ENCODE measurements around the gene PLPP2. TPM values are rescaled to one million over a fixed set of nuclear protein-coding genes. Genes with fewer than 3 reads are reported as not detected.
A peak's percentile ranks its signal among the peaks of the same experiment; 100 is the strongest.

The PLPP2 gene
- total and polyA plus RNA-seq, 11 donors, result 0.09 to 4.1 (median 0.99) TPM

- Histone ChIP-seq H3K36me3 (no peaks in the 10 kb centered on the region), H3K4me3 (no peak overlapping the region), H3K27me3 (peaks cover 20 to 45% (median 38%) of the 10 kb centered on the region in 9 donors), H3K27ac (peak overlapping the region in 9 of 12 donors; percentile 22 to 70 (median 56)), H3K4me1 (peaks cover 0 to 29% (median 23%) of the 10 kb centered on the region in 12 donors), H3K9me3 (no peaks in the 10 kb centered on the region)
- DNase-seq (peak in 1 of 5 donors; percentile 55), ATAC-seq (peak; percentile 13 to 73 (median 40))
- TF ChIP-seq POLR2A (IDR thresholded peaks at IDR 0.05) (no peak), CTCF (IDR thresholded peaks at IDR 0.05) (no peak)
- 44 to 65% (median 57%) methylated on average over 12 to 13 of the region's 13 CpGs for WGBS, 4 donors
- intact Hi-C loops (cut with DNase I), result loop anchor here in 1 of 10 donors (10.0 kb wide), 1 partner anchor 189 kb away; no protein-coding TSS in a partner anchor
Measured at GRCh38 chr19:295687-296370, 4.6 kb upstream of the PLPP2 start.

GRCh38 chr19:294946-295686 lies 3.9 kb upstream of the PLPP2 start:
- Histone ChIP-seq H3K36me3 (no peaks in the 10 kb centered on the region), H3K27ac (peak overlapping the region in 9 of 12 donors; percentile 22 to 69 (median 49)), H3K27me3 (peaks cover 23 to 53% (median 43%) of the 10 kb centered on the region in 9 donors), H3K4me1 (peaks cover 0 to 35% (median 25%) of the 10 kb centered on the region in 12 donors), H3K4me3 (peak overlapping the region in 11 of 12 donors; percentile 2 to 41 (median 19)), H3K9me3 (no peaks in the 10 kb centered on the region)
- intact Hi-C loops (cut with DNase I), result loop anchor here in 1 of 10 donors (10.0 kb wide), 1 partner anchor 190 kb away; no protein-coding TSS in a partner anchor
- TF ChIP-seq CTCF (IDR thresholded peaks at IDR 0.05) (peak; percentile 58 to 81 (median 74)), POLR2A (IDR thresholded peaks at IDR 0.05) (no peak)
- ATAC-seq (peak; percentile 43 to 77 (median 66)), DNase-seq (peak in 1 of 5 donors; percentile 73)
- whole genome bisulfite sequencing, 4 donors, result 8 to 11% (median 9%) methylated on average over 19 to 38 of the region's 38 CpGs

- intact Hi-C loops (cut with DNase I), result loop anchor here in 1 of 10 donors (10.0 kb wide), 1 partner anchor 190 kb away; no protein-coding TSS in a partner anchor
- peak in 1 of 4 donors; percentile 25 for ATAC-seq
- 5 to 10% (median 6%) methylated on average over 24 to 29 of the region's 29 CpGs for WGBS, 4 donors
Measured at GRCh38 chr19:294341-294945, 3.2 kb upstream of the PLPP2 start.

More at GRCh38 chr19:294341-294945, 3.2 kb upstream of the PLPP2 start:
- peak in 1 of 5 donors; percentile 46 for DNase-seq
- H3K9me3 ChIP-seq, result no peaks in the 10 kb centered on the region
- H3K4me3 ChIP-seq, result peak overlapping the region in 10 of 12 donors; percentile 7 to 41 (median 20)
- H3K27me3 ChIP-seq, result peaks cover 23 to 55% (median 43%) of the 10 kb centered on the region in 9 donors
- TF ChIP-seq POLR2A (IDR thresholded peaks at IDR 0.05), result no peak
- no peak for TF ChIP-seq CTCF (IDR thresholded peaks at IDR 0.05)
- peak overlapping the region in 2 of 12 donors; percentile 22 to 44 for H3K27ac ChIP-seq
- H3K36me3 ChIP-seq, result no peaks in the 10 kb centered on the region
- H3K4me1 ChIP-seq, result peaks cover 0 to 36% (median 26%) of the 10 kb centered on the region in 12 donors

Measured in heart left ventricle (tissue), 16 donors.